GM12878 (cell line): Measurements from ENCODE around the gene SNF8. TPM values are rescaled to one million over a fixed set of nuclear protein-coding genes. Genes with fewer than 3 reads are reported as not detected.
A peak's percentile ranks its signal among the peaks of the same experiment; 100 is the strongest.

ENCODE experiments used
- ATAC-seq: fragments of 200-7000 bp; cut with Tn5 transposase; 3 replicates; pipeline ENCODE4 v1.9.1; 2020; ENCODE audit warnings: mild to moderate bottlenecking, moderate library complexity
- BruUV-seq: library from RNA; stranded (reverse); fragments of 400-500 nt; replicated peaks from 2 replicates; lab custom pipeline; 2021; lab: Mats Ljungman, UMichigan
- CTCF ChIA-PET: fragments of 300-600 bp; sonication (Branson Sonifier 250); formaldehyde crosslinking; extraction: SDS; loops from one replicate; lab custom pipeline; 2021; ENCODE audit warnings: inconsistent platforms; lab: Yijun Ruan, JAX
- POLR2A ChIA-PET: fragments of 350-600 bp; formaldehyde crosslinking; extraction: SDS; loops from one replicate; lab custom pipeline; 2021; ENCODE audit warnings: inconsistent platforms; lab: Charles Lee
- RAD21 ChIA-PET: fragments of 300-600 bp; sonication (Branson Sonifier 250); formaldehyde crosslinking; loops from one replicate; lab custom pipeline; 2023; ENCODE audit warnings: antibody characterized with exemption; ENCODE audit not compliant: unreplicated experiment; lab: Charles Lee
- SMC1A ChIA-PET: fragments of 300-600 bp; sonication (Branson Sonifier 250); formaldehyde crosslinking; loops from one replicate; lab custom pipeline; 2023; ENCODE audit not compliant: unreplicated experiment, uncharacterized antibody; lab: Charles Lee
- DNase-seq: peaks from one replicate; pipeline ENCODE4 v3.0.0-alpha.2; 2011; ENCODE audit warnings: low read depth, low spot score
- FAIRE-seq: peaks from 3 replicates; lab custom pipeline; 2011; peaks lifted over from hg19 to GRCh38; lab: Jason Lieb, UNC
- H2AFZ ChIP-seq: 2 replicates; pipeline ENCODE4 v1.6.0; 2011; ENCODE audit warnings: low read depth, low read length, control low read depth; ENCODE audit not compliant: control insufficient read depth
- H3K27ac ChIP-seq: 2 replicates; pipeline ENCODE4 v1.5.1; 2011; ENCODE audit warnings: control low read depth; ENCODE audit not compliant: control insufficient read depth, insufficient read depth
- H3K27me3 ChIP-seq, 2 experiments: replicated peaks in 1 of 2; 2 replicates each; pipeline versions ENCODE4 v1.6.0 to v1.6.1; 2011; ENCODE audit warnings: low read length in 1 of 2; ENCODE audit not compliant: control insufficient read depth in 2 of 2, insufficient read depth in 2 of 2
- H3K36me3 ChIP-seq, 2 experiments: 2 replicates each; pipeline ENCODE4 v1.5.1; 2011; ENCODE audit warnings: low read length in 1 of 2; ENCODE audit not compliant: control insufficient read depth in 2 of 2, insufficient read depth in 2 of 2
- H3K4me1 ChIP-seq: 2 replicates; pipeline ENCODE4 v1.6.1; 2011; ENCODE audit warnings: mild to moderate bottlenecking, low read length, moderate library complexity, mixed read lengths; ENCODE audit not compliant: control insufficient read depth, insufficient read depth
- H3K4me2 ChIP-seq: 2 replicates; pipeline ENCODE4 v1.6.0; 2011; ENCODE audit warnings: control low read depth; ENCODE audit not compliant: control insufficient read depth, insufficient read depth
- H3K4me3 ChIP-seq: fragments of 200-600 bp; sonication (generic); 2 replicates; pipeline ENCODE4 v1.5.1; 2016
- H3K79me2 ChIP-seq: 2 replicates; pipeline ENCODE4 v1.6.0; 2011; ENCODE audit warnings: low read length; ENCODE audit not compliant: control insufficient read depth, insufficient read depth
- H3K9ac ChIP-seq: 2 replicates; pipeline ENCODE4 v1.8.0; 2011; ENCODE audit warnings: low read length, control low read depth, mixed read lengths; ENCODE audit not compliant: control insufficient read depth, insufficient read depth
- H3K9me3 ChIP-seq: replicated peaks from 3 replicates; pipeline ENCODE4 v1.5.1; 2011; ENCODE audit warnings: mild to moderate bottlenecking, low read length; ENCODE audit not compliant: control insufficient read depth, insufficient read depth
- H4K20me1 ChIP-seq: 2 replicates; pipeline ENCODE4 v1.6.0; 2011; ENCODE audit not compliant: control insufficient read depth, insufficient read depth
- EED ChIP-seq: sonication (generic); IDR thresholded peaks from 2 replicates; pipeline ENCODE4 v1.6.1; 2016; ENCODE audit warnings: antibody characterized with exemption, low read depth
- IKZF2 ChIP-seq, 2 experiments: fragments of 450-650 bp; IDR thresholded peaks; 2 replicates each; pipeline ENCODE4 v1.6.1; 2017; ENCODE audit warnings: mild to moderate bottlenecking in 2 of 2, moderate library complexity in 2 of 2
- KLF5 ChIP-seq: fragments of 450-650 bp; IDR thresholded peaks from 2 replicates; pipeline ENCODE4 v1.6.1; 2014; ENCODE audit warnings: mild to moderate bottlenecking; ENCODE audit not compliant: partially characterized antibody
- MEF2B ChIP-seq: fragments of 450-650 bp; IDR thresholded peaks from 2 replicates; pipeline ENCODE4 v1.6.1; 2018; ENCODE audit warnings: mild to moderate bottlenecking, moderate library complexity; ENCODE audit not compliant: partially characterized antibody, poor library complexity, severe bottlenecking
- MLLT1 ChIP-seq: fragments of 450-650 bp; IDR thresholded peaks from 2 replicates; pipeline ENCODE4 v1.6.1; 2016; ENCODE audit warnings: mild to moderate bottlenecking
- MTA3 ChIP-seq: IDR thresholded peaks from 2 replicates; pipeline ENCODE4 v1.6.1; 2012; ENCODE audit warnings: low read length, inconsistent platforms, borderline replicate concordance
- NKRF ChIP-seq: fragments of 450-650 bp; conservative IDR thresholded peaks from 2 replicates; pipeline ENCODE4 v1.6.1; 2017; ENCODE audit warnings: mild to moderate bottlenecking, moderate library complexity
- NRF1 ChIP-seq: conservative IDR thresholded peaks from 2 replicates; pipeline ENCODE4 v1.6.1; 2011; ENCODE audit warnings: mild to moderate bottlenecking, low read depth, low read length, improper control_type of control experiment
- PML ChIP-seq: IDR thresholded peaks from 2 replicates; pipeline ENCODE4 v1.6.1; 2012; ENCODE audit warnings: low read length, inconsistent platforms
- POLR2A ChIP-seq: IDR thresholded peaks from 2 replicates; pipeline ENCODE4 v1.6.1; 2011; ENCODE audit warnings: low read depth, mild to moderate bottlenecking, low read length
- POLR2AphosphoS5 ChIP-seq: IDR thresholded peaks from 2 replicates; pipeline ENCODE4 v1.6.1; 2011; ENCODE audit warnings: mild to moderate bottlenecking, low read length, inconsistent platforms
- RAD21 ChIP-seq: IDR thresholded peaks from 2 replicates; pipeline ENCODE4 v1.6.1; 2011; ENCODE audit warnings: mild to moderate bottlenecking, low read depth, low read length, moderate library complexity; ENCODE audit not compliant: insufficient read depth
- RAD51 ChIP-seq: fragments of 450-650 bp; IDR thresholded peaks from 2 replicates; pipeline ENCODE4 v1.6.1; 2016; ENCODE audit warnings: moderate library complexity, mild to moderate bottlenecking, inconsistent platforms
- RB1 ChIP-seq: fragments of 450-650 bp; formaldehyde crosslinking; IDR thresholded peaks from 2 replicates; pipeline ENCODE4 v1.6.1; 2017; ENCODE audit warnings: mild to moderate bottlenecking, borderline replicate concordance
- SMAD5 ChIP-seq: IDR thresholded peaks from 2 replicates; pipeline ENCODE4 v1.6.1; 2016; ENCODE audit warnings: antibody characterized with exemption, low read depth
- TAF1 ChIP-seq: IDR thresholded peaks from 2 replicates; pipeline ENCODE4 v1.6.1; 2011; ENCODE audit warnings: mild to moderate bottlenecking, low read depth, low read length, borderline replicate concordance
- TCF3 ChIP-seq: IDR thresholded peaks from 2 replicates; pipeline ENCODE4 v1.6.1; 2012; ENCODE audit warnings: low read depth, mild to moderate bottlenecking, low read length, borderline replicate concordance; ENCODE audit not compliant: insufficient read depth
- ZNF384 ChIP-seq: IDR thresholded peaks from 2 replicates; pipeline ENCODE4 v1.6.1; 2012; ENCODE audit warnings: low read depth, mild to moderate bottlenecking, low read length, improper control_type of control experiment, borderline replicate concordance
- WGBS: methylation state at CpG from one replicate; pipeline ENCODE4 v1.1.6; 2016; ENCODE audit warnings: low lambda C conversion rate; ENCODE audit not compliant: insufficient replicate concordance, insufficient coverage; ENCODE audit errors: missing lambda C conversion rate; 5-methylcytosine and 5-hydroxymethylcytosine counted together
- in situ Hi-C: fragments of 300-500 bp; cut with MboI; formaldehyde crosslinking; loops from 9 replicates; pipeline ENCODE4 v1.14.3; 2018; ENCODE audit warnings: mixed read lengths
- intact Hi-C: fragments of 100-400 bp; cut with micrococcal nuclease; formaldehyde crosslinking; loops from one replicate; pipeline ENCODE4 v1.14.2; 2022; ENCODE audit not compliant: unreplicated experiment
- polyA plus RNA-seq, 11 experiments: library from polyadenylated mRNA; depleted of rRNA in 4 of 11; unstranded in 6 of 11; stranded (reverse) in 5 of 11; fragments of >200 nt; fragmentation: Nextera tagmentation in 4 of 11; fragmentation: Illumina TruSeq in 1 of 11; extraction: Ambion mirVana in 4 of 11; extraction: Trizol in 1 of 11; gene quantifications; 1 replicate in 1 of 11; 2 replicates in 10 of 11; pipeline versions ENCODE4 v1.2.1 to v1.2.3, GENCODE V29; 2011 to 2016; ENCODE audit warnings: inconsistent platforms in 2 of 11, missing spikeins in 2 of 11, low read depth in 1 of 11
- total RNA-seq, 4 experiments: library from RNA; depleted of rRNA in 3 of 4; stranded (reverse); fragments of >200 nt in 3 of 4; fragmentation: Illumina TruSeq in 1 of 4; extraction: Trizol in 1 of 4; gene quantifications; 2 replicates each; pipeline versions ENCODE4 v1.2.1 to v1.2.3, GENCODE V29; 2013 to 2021

The SNF8 gene
- total and polyA plus RNA-seq, 10 of the 15 experiments (the other 5 are each of a cell fraction or from before 2014, with no cell fraction given), result 6.1 to 228 (median 95.6) TPM

GRCh38 chr17:48927978-48928745 lies 16.5 kb downstream of the SNF8 start:
- CTCF ChIA-PET, result no interaction called here
- SMC1A ChIA-PET, result interaction anchor here (1.4 kb wide), 1 partner anchor 10 kb away, joined by 4 read pairs; no protein-coding TSS in a partner anchor
- Histone ChIP-seq H3K36me3 (peaks cover 28 to 57% of the 10 kb centered on the region in 2 experiments), H3K27ac (no peak overlapping the region), H3K27me3 (no peaks in the 10 kb centered on the region), H3K79me2 (no peaks in the 10 kb centered on the region; the same call in 1 of the 2 replicates), H3K9me3 (no peaks in the 10 kb centered on the region), H3K4me3 (no peak overlapping the region), H3K4me2 (no peak overlapping the region), H2AFZ (no peak overlapping the region), H3K4me1 (no peaks in the 10 kb centered on the region), H4K20me1 (peaks cover 3% of the 10 kb centered on the region), H3K9ac (no peak overlapping the region)
- no peak for ATAC-seq
- RAD21 ChIA-PET, result no interaction called here
- no peak for DNase-seq
- TF ChIP-seq IKZF2 (IDR thresholded peaks at IDR 0.05) (no peak), POLR2AphosphoS5 (peak; percentile 36; the same call in 1 of the 2 replicates), NKRF (no peak), RB1 (no peak), RAD51 (no peak), TAF1 (no peak), POLR2A (peak; percentile 59), MLLT1 (no peak), NRF1 (no peak), SMAD5 (no peak), MTA3 (0 out of 2 replicates have a peak, but pooled peaks have one; percentile 57), EED (no peak), PML (0 out of 2 replicates have a peak, but pooled peaks have one; percentile 19), RAD21 (no peak), ZNF384 (no peak), MEF2B (no peak), KLF5 (no peak), TCF3 (no peak)
- BruUV-seq, result no TSS peak
- intact Hi-C loops (no loop called here), in situ Hi-C loops (no loop called here)
- FAIRE-seq, result no peak
- POLR2A ChIA-PET, result no interaction called here
- WGBS, result 87% methylated on average over 6 of the region's 6 CpGs
